Spleen (tissue), 11 donors: ENCODE measurements around the gene PTPRN2. TPM values are rescaled to one million over a fixed set of nuclear protein-coding genes. Genes with fewer than 3 reads are reported as not detected.
A peak's percentile ranks its signal among the peaks of the same experiment; 100 is the strongest.

ENCODE experiments used
- DNase-seq: peaks from one replicate; pipeline ENCODE4 v3.0.0-alpha.2; 2020
- H3K27ac ChIP-seq, 8 donors: fragments of 200-600 bp; sonication (generic) in 7 of 8; 1 replicate in 4 of 8; 2 replicates in 4 of 8; pipeline versions ENCODE4 v1.5.0 to v1.8.0; 2016 to 2021; ENCODE audit warnings: inconsistent platforms in 4 of 8, mild to moderate bottlenecking in 4 of 8, moderate library complexity in 1 of 8
- H3K27me3 ChIP-seq, 7 donors: fragments of 200-600 bp; sonication (generic) in 6 of 7; replicated peaks in 1 of 7; 1 replicate in 4 of 7; 2 replicates in 3 of 7; pipeline versions ENCODE4 v1.5.0 to v1.8.0; 2016 to 2021; ENCODE audit warnings: inconsistent platforms in 3 of 7, mild to moderate bottlenecking in 1 of 7
- H3K36me3 ChIP-seq, 6 donors: fragments of 200-600 bp; sonication (generic) in 5 of 6; 1 replicate in 4 of 6; 2 replicates in 2 of 6; pipeline versions ENCODE4 v1.5.0 to v1.8.0; 2016 to 2021; ENCODE audit warnings: inconsistent platforms in 2 of 6
- H3K4me1 ChIP-seq, 6 donors: fragments of 200-600 bp; sonication (generic) in 5 of 6; 1 replicate in 3 of 6; 2 replicates in 3 of 6; pipeline versions ENCODE4 v1.5.0 to v1.8.0; 2016 to 2021; ENCODE audit warnings: inconsistent platforms in 3 of 6
- H3K4me3 ChIP-seq, 8 donors: fragments of 200-600 bp; sonication (generic) in 7 of 8; 1 replicate in 4 of 8; 2 replicates in 4 of 8; pipeline versions ENCODE4 v1.5.0 to v1.8.0; 2016 to 2021; ENCODE audit warnings: inconsistent platforms in 4 of 8, mild to moderate bottlenecking in 4 of 8, moderate library complexity in 2 of 8
- H3K9me3 ChIP-seq, 8 donors: fragments of 200-600 bp; sonication (generic) in 7 of 8; 1 replicate in 4 of 8; 2 replicates in 4 of 8; pipeline versions ENCODE4 v1.5.0 to v1.8.0; 2016 to 2021; ENCODE audit warnings: inconsistent platforms in 4 of 8
- CTCF ChIP-seq, 11 experiments: fragments of 200-600 bp in 7 of 11; fragments of 450-650 bp in 4 of 11; sonication (generic) in 4 of 11; IDR thresholded peaks in 8 of 11; conservative IDR thresholded peaks in 3 of 11; 1 replicate in 7 of 11; 2 replicates in 4 of 11; pipeline versions ENCODE4 v1.4.0 to v1.8.0; 2016 to 2021; ENCODE audit warnings: antibody characterized with exemption in 11 of 11, inconsistent platforms in 4 of 11, mild to moderate bottlenecking in 1 of 11
- POLR2A ChIP-seq, 3 donors: fragments of 450-650 bp; IDR thresholded peaks; one replicate each; pipeline ENCODE4 v1.5.1; 2017; ENCODE audit warnings: antibody characterized with exemption in 3 of 3, mild to moderate bottlenecking in 1 of 3
- POLR2AphosphoS5 ChIP-seq, 3 donors: sonication (generic); formaldehyde crosslinking; IDR thresholded peaks; one replicate each; pipeline ENCODE4 v1.5.1; 2017; ENCODE audit warnings: antibody characterized with exemption in 3 of 3
- WGBS, 5 donors: extraction: QIAGEN DNeasy Blood & Tissue Kit in 3 of 5; methylation state at CpG; one replicate each; pipeline versions ENCODE4 v1.1.5 to v1.1.7; 2013 to 2018; 5-methylcytosine and 5-hydroxymethylcytosine counted together
- intact Hi-C: fragments of 100-400 bp; cut with DNase I; formaldehyde crosslinking; loops from one replicate; pipeline ENCODE4 v1.15.0; 2023; ENCODE audit warnings: low total_unique reads
- polyA plus RNA-seq, 3 donors: library from polyadenylated mRNA; stranded (reverse); fragments of 200-250 nt; gene quantifications; one replicate each; pipeline ENCODE4 v1.2.1, GENCODE V29; 2013
- total RNA-seq, 7 donors: library from RNA; depleted of rRNA in 3 of 7; stranded (reverse); fragments of >200 nt in 3 of 7; fragmentation: NEBNext Ultra II Directional in 4 of 7; extraction: Animal tissue kit (Norgen Biotek cat#: 25700) in 4 of 7; gene quantifications; one replicate each; pipeline versions ENCODE4 v1.1.0 to v1.2.1, GENCODE V29; 2016 to 2021
- donor health status: healthy with polysubstance abuse.
- donor health status: DM: no; HTN: no; CAD: no; lungs with moderate emphysema.
- donor health status: DM: no; HTN: no; CAD: no.
- donor health status: Bipolar disorder and iron deficiency.
- donor health status: healthy.
- donor health status: DM: no; HTN: no; CAD: no.
- donor health status: DM: yes; HTN: yes; CAD: no.

PTPRN2 gene
- total and polyA plus RNA-seq, 10 donors: 7.0 to 22.8 (median 16.8) TPM

- Histone ChIP-seq H3K9me3 (peaks cover 0 to 35% (median 29%) of the 10 kb centered on the region in 8 donors), H3K27ac (no peak overlapping the region), H3K36me3 (no peaks in the 10 kb centered on the region), H3K4me3 (no peak overlapping the region), H3K4me1 (no peaks in the 10 kb centered on the region), H3K27me3 (no peaks in the 10 kb centered on the region)
- WGBS, 5 donors: 90 to 95% (median 92%) methylated on average over 16 to 19 of the region's 19 CpGs
- intact Hi-C loops: no loop called here
- DNase-seq: peak; percentile 66
- TF ChIP-seq POLR2A (IDR thresholded peaks at IDR 0.05) (no peak), CTCF (IDR thresholded peaks at IDR 0.05 in 8 of 11, conservative IDR thresholded peaks at IDR 0.05 in 3 of 11) (no peak), POLR2AphosphoS5 (IDR thresholded peaks at IDR 0.05) (no peak)
Observed at GRCh38 chr7:157527686-157528085, 1059.9 kb downstream of the PTPRN2 start.

- DNase-seq: peak; percentile 39
- WGBS, 5 donors: 76 to 87% (median 82%) methylated on average over 18 to 23 of the region's 23 CpGs
Observed at GRCh38 chr7:157526913-157527634, 1060.5 kb downstream of the PTPRN2 start.

GRCh38 chr7:157526005-157526912, 1061.4 kb downstream of the PTPRN2 start:
- no peaks in the 10 kb centered on the region for H3K27me3 ChIP-seq
- H3K27ac ChIP-seq: no peak overlapping the region
- no peak overlapping the region for H3K4me3 ChIP-seq
- peaks cover 0 to 20% (median 14%) of the 10 kb centered on the region in 8 donors for H3K9me3 ChIP-seq
- intact Hi-C loops: no loop called here
- H3K4me1 ChIP-seq: no peaks in the 10 kb centered on the region
- peak; percentile 69 for DNase-seq
- TF ChIP-seq CTCF (IDR thresholded peaks at IDR 0.05 in 8 of 11, conservative IDR thresholded peaks at IDR 0.05 in 3 of 11) (no peak), POLR2A (IDR thresholded peaks at IDR 0.05) (no peak), POLR2AphosphoS5 (IDR thresholded peaks at IDR 0.05) (no peak)
- 72 to 78% (median 77%) methylated on average over 27 to 32 of the region's 32 CpGs for WGBS, 5 donors
- H3K36me3 ChIP-seq: no peaks in the 10 kb centered on the region

More at GRCh38 chr7:157526913-157527634, 1060.5 kb downstream of the PTPRN2 start:
- H3K27ac ChIP-seq: no peak overlapping the region
- intact Hi-C loops: no loop called here
- H3K4me1 ChIP-seq: no peaks in the 10 kb centered on the region
- TF ChIP-seq POLR2AphosphoS5 (IDR thresholded peaks at IDR 0.05) (no peak), POLR2A (IDR thresholded peaks at IDR 0.05) (no peak), CTCF (IDR thresholded peaks at IDR 0.05 in 8 of 11, conservative IDR thresholded peaks at IDR 0.05 in 3 of 11) (no peak)
- no peaks in the 10 kb centered on the region for H3K36me3 ChIP-seq
- no peaks in the 10 kb centered on the region for H3K27me3 ChIP-seq
- H3K4me3 ChIP-seq: no peak overlapping the region
- peaks cover 0 to 28% (median 22%) of the 10 kb centered on the region in 8 donors for H3K9me3 ChIP-seq

- H3K36me3 ChIP-seq: no peaks in the 10 kb centered on the region
- DNase-seq: no peak
- peaks cover 0 to 13% (median 7%) of the 10 kb centered on the region in 8 donors for H3K9me3 ChIP-seq
- TF ChIP-seq CTCF (IDR thresholded peaks at IDR 0.05 in 8 of 11, conservative IDR thresholded peaks at IDR 0.05 in 3 of 11) (no peak), POLR2A (IDR thresholded peaks at IDR 0.05) (no peak), POLR2AphosphoS5 (IDR thresholded peaks at IDR 0.05) (no peak)
- WGBS, 5 donors: 82 to 87% (median 85%) methylated on average over 23 of the region's 23 CpGs
- intact Hi-C loops: no loop called here
- H3K27ac ChIP-seq: no peak overlapping the region
- H3K4me1 ChIP-seq: no peaks in the 10 kb centered on the region
- no peaks in the 10 kb centered on the region for H3K27me3 ChIP-seq
- no peak overlapping the region for H3K4me3 ChIP-seq
Observed at GRCh38 chr7:157525491-157525915, 1062.1 kb downstream of the PTPRN2 start.
